DND-41 (cell line): ENCODE measurements around the gene TBC1D1.

Experiments used
- ATAC-seq: fragments of 200-7000 bp; cut with Tn5 transposase; 3 replicates; pipeline ENCODE4 v1.9.1; 2021; ENCODE audit warnings: low read depth; ENCODE audit not compliant: insufficient read depth
- DNase-seq: peaks from one replicate; pipeline ENCODE4 v3.0.0-alpha.2; 2020
- H2AFZ ChIP-seq: 2 replicates; pipeline ENCODE4 v1.6.0; 2012; ENCODE audit warnings: low read depth, low read length
- H3K27ac ChIP-seq: 2 replicates; pipeline ENCODE4 v1.5.1; 2012; ENCODE audit warnings: low read length, inconsistent platforms
- H3K27me3 ChIP-seq: fragments of 200-600 bp; sonication (generic); 2 replicates; pipeline ENCODE4 v1.6.0; 2012; ENCODE audit warnings: low read length, mild to moderate bottlenecking, inconsistent platforms; ENCODE audit not compliant: insufficient read depth, poor library complexity
- H3K36me3 ChIP-seq: 2 replicates; pipeline ENCODE4 v1.5.1; 2012; ENCODE audit warnings: low read length, inconsistent platforms; ENCODE audit not compliant: insufficient read depth
- H3K4me1 ChIP-seq: 2 replicates; pipeline ENCODE4 v1.5.1; 2012; ENCODE audit warnings: mild to moderate bottlenecking, low read length; ENCODE audit not compliant: insufficient read depth
- H3K4me2 ChIP-seq: 2 replicates; pipeline ENCODE4 v1.6.0; 2012; ENCODE audit warnings: mild to moderate bottlenecking, moderate library complexity, low read length, inconsistent platforms; ENCODE audit not compliant: insufficient read depth
- H3K4me3 ChIP-seq, 2 experiments: fragments of 200-600 bp in 1 of 2; shearing (Covaris generic) in 1 of 2; 2 replicates each; pipeline ENCODE4 v1.5.1; 2012 to 2016; ENCODE audit warnings: inconsistent platforms in 2 of 2, low read length in 2 of 2, mild to moderate bottlenecking in 2 of 2, low read depth in 1 of 2, moderate library complexity in 1 of 2
- H3K79me2 ChIP-seq: 2 replicates; pipeline ENCODE4 v1.6.0; 2012; ENCODE audit warnings: low read length, inconsistent platforms; ENCODE audit not compliant: insufficient read depth
- H3K9ac ChIP-seq: 2 replicates; pipeline ENCODE4 v1.6.0; 2012; ENCODE audit warnings: low read depth, mild to moderate bottlenecking, inconsistent platforms, low read length, moderate library complexity
- H3K9me3 ChIP-seq: 2 replicates; pipeline ENCODE4 v1.5.1; 2012; ENCODE audit warnings: low read length, moderate library complexity, mild to moderate bottlenecking, inconsistent platforms; ENCODE audit not compliant: insufficient read depth, severe bottlenecking
- H4K20me1 ChIP-seq: 2 replicates; pipeline ENCODE4 v1.6.0; 2012; ENCODE audit warnings: low read length; ENCODE audit not compliant: insufficient read depth
- EZH2 ChIP-seq: IDR thresholded peaks from 3 replicates; pipeline ENCODE4 v1.6.1; 2012; ENCODE audit warnings: borderline replicate concordance, low read depth, mild to moderate bottlenecking, moderate library complexity, low read length, inconsistent platforms; ENCODE audit not compliant: severe bottlenecking
- TF ChIP-seq, protein P1 (sequence below): IDR thresholded peaks from 2 replicates; pipeline ENCODE4 v1.5.1; 2012; ENCODE audit warnings: borderline replicate concordance, low read length, moderate library complexity, mild to moderate bottlenecking; ENCODE audit not compliant: poor library complexity, severe bottlenecking; ENCODE audit errors: extremely low read depth

The TBC1D1 gene

DNA sequence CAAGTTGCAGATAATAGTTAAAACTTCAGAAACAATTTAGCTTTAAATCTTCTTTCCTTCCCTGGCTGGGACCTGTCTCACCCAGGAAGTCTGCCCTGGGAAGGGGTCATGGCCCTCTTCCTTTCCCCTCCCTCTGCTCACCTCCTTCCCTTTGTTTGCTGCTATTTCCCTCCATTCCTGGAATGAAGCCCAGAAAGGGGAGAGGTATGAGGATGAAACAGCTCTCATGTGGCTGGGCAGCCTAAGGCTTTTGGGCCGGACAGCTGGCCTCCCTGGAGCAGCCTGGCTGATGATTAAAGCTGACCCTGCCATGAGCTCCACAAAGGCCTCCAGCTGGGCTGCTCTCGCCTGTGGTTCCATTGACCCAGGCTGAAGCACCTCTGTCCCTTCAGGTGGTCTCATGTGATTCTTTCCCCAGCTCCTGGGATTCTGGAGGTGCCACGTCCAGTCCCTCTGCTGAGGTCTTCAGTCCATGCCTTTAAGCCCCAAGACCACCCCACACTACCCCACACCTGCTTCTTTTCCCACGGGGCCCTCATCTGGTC lies 271.4 kb downstream of the TBC1D1 start:
- ATAC-seq (no peak), DNase-seq (no peak)
- Histone ChIP-seq H3K4me2 (no peak overlapping the region), H3K4me3 (no peak overlapping the region), H3K9ac (no peak overlapping the region), H4K20me1 (no peaks in the 10 kb centered on the region), H3K4me1 (no peaks in the 10 kb centered on the region), H3K79me2 (no peaks in the 10 kb centered on the region), H3K27me3 (no peaks in the 10 kb centered on the region), H2AFZ (no peak overlapping the region), H3K27ac (no peak overlapping the region), H3K9me3 (peaks cover 3% of the 10 kb centered on the region), H3K36me3 (no peaks in the 10 kb centered on the region)
- no peak for TF ChIP-seq EZH2
- TF ChIP-seq, protein P1, sequence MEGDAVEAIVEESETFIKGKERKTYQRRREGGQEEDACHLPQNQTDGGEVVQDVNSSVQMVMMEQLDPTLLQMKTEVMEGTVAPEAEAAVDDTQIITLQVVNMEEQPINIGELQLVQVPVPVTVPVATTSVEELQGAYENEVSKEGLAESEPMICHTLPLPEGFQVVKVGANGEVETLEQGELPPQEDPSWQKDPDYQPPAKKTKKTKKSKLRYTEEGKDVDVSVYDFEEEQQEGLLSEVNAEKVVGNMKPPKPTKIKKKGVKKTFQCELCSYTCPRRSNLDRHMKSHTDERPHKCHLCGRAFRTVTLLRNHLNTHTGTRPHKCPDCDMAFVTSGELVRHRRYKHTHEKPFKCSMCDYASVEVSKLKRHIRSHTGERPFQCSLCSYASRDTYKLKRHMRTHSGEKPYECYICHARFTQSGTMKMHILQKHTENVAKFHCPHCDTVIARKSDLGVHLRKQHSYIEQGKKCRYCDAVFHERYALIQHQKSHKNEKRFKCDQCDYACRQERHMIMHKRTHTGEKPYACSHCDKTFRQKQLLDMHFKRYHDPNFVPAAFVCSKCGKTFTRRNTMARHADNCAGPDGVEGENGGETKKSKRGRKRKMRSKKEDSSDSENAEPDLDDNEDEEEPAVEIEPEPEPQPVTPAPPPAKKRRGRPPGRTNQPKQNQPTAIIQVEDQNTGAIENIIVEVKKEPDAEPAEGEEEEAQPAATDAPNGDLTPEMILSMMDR = no peak

DNA sequence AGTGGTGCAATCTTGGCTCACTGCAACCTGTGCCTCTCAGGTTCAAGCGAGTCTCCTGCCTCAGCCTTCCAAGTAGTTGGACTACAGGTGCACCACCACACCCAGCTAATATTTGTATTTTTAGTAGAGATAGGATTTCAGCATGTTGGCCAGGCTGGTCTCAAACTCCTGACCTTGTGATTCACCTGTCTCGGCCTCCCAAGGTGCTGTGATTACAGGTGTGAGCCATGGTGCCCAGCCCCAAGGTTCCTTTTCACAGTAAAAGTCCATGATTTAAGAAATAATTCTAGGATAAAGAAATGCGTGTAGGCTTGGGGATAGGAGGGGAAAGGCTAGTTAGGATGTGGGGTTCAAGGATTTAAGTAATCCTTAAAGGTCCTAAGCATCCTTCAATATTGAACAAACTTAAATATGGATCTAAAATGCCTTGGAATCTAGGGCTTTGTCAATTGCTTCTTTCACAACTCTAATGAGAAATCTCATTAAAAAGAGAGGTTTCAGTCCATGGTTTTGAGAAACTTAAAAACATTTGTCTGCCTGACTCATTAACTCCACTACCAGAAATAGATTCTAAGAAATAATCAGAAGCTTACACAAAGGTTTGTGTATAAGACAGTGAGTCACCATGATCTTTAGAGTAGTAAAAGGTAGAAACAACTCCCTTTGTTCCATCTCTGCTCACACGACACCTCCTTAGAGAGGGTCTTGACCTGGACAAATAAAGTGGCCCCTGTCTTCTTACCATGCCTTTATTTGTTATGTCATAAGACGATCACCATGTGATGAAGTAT lies 272.5 kb downstream of the TBC1D1 start:
- DNase-seq (no peak), ATAC-seq (no peak)
- Histone ChIP-seq H3K79me2 (no peaks in the 10 kb centered on the region), H2AFZ (no peak overlapping the region), H3K4me1 (no peaks in the 10 kb centered on the region), H3K9me3 (peaks cover 3% of the 10 kb centered on the region), H3K4me2 (no peak overlapping the region), H3K4me3 (no peak overlapping the region), H3K27me3 (no peaks in the 10 kb centered on the region), H4K20me1 (no peaks in the 10 kb centered on the region), H3K9ac (no peak overlapping the region), H3K36me3 (no peaks in the 10 kb centered on the region), H3K27ac (no peak overlapping the region)
- no peak for TF ChIP-seq EZH2
- TF ChIP-seq, protein P1 = no peak

DNA sequence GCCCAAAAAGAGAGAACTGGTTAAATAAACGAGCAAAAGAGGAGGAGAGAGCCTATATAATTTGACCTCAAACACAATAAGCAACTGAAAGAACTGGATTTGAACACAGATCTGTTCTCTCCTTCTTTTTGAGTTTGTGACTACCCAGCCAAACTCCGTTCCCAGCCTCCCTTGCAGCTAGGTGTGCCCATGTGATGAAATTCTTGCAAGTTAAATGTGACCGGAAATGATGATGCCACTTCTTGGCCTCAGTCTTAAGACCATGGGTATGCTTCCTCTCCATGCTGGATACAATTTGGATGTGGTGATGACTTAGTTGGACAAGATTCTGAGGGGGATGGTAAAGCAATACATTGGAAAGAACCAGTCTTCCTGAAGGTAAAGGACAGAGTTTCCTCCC lies 273.5 kb downstream of the TBC1D1 start:
- peaks cover 3% of the 10 kb centered on the region for H3K9me3 ChIP-seq
- H3K27ac ChIP-seq = no peak overlapping the region
- no peaks in the 10 kb centered on the region for H3K27me3 ChIP-seq
- no peaks in the 10 kb centered on the region for H3K36me3 ChIP-seq
- no peaks in the 10 kb centered on the region for H3K79me2 ChIP-seq
- H3K4me1 ChIP-seq = no peaks in the 10 kb centered on the region
- H3K9ac ChIP-seq = no peak overlapping the region
- ATAC-seq (no peak), DNase-seq (no peak)
- H4K20me1 ChIP-seq = no peaks in the 10 kb centered on the region
- H3K4me2 ChIP-seq = no peak overlapping the region
- H2AFZ ChIP-seq = no peak overlapping the region
- no peak overlapping the region for H3K4me3 ChIP-seq
- TF ChIP-seq, protein P1 = no peak
- no peak for TF ChIP-seq EZH2
